Thyroid gland (tissue), 4 donors: ENCODE data around the gene STK32B. TPM values are rescaled to one million over a fixed set of nuclear protein-coding genes. Genes with fewer than 3 reads are reported as not detected.

Experiments used
- DNase-seq, 2 donors: peaks; one replicate each; pipeline ENCODE4 v3.0.0-alpha.2; 2019
- H3K27ac ChIP-seq, 3 donors: fragments of 200-600 bp; sonication (generic); 1 replicate in 2 of 3; 2 replicates in 1 of 3; pipeline ENCODE4 v1.5.1; 2016 to 2019; ENCODE audit warnings: mild to moderate bottlenecking in 1 of 3, moderate library complexity in 1 of 3
- H3K27me3 ChIP-seq: fragments of 200-600 bp; sonication (generic); one replicate; pipeline ENCODE4 v1.5.1; 2019
- H3K36me3 ChIP-seq, 2 donors: fragments of 200-600 bp; sonication (generic); one replicate each; pipeline ENCODE4 v1.5.1; 2016 to 2019
- H3K4me1 ChIP-seq, 2 donors: fragments of 200-600 bp; sonication (generic); one replicate each; pipeline ENCODE4 v1.5.1; 2017 to 2019
- H3K4me3 ChIP-seq, 3 donors: fragments of 200-600 bp; sonication (generic); replicated peaks in 1 of 3; 1 replicate in 2 of 3; 2 replicates in 1 of 3; pipeline ENCODE4 v1.5.1; 2016; ENCODE audit warnings: mild to moderate bottlenecking in 1 of 3
- H3K9me3 ChIP-seq: fragments of 200-600 bp; sonication (generic); one replicate; pipeline ENCODE4 v1.5.1; 2017
- POLR2A ChIP-seq, 2 donors: fragments of 450-650 bp; IDR thresholded peaks; one replicate each; pipeline ENCODE4 v1.6.1; 2017; ENCODE audit warnings: antibody characterized with exemption in 2 of 2, mild to moderate bottlenecking in 2 of 2, moderate library complexity in 1 of 2
- WGBS, 2 donors: methylation state at CpG; one replicate each; pipeline ENCODE4 v1.1.5; 2017; 5-methylcytosine and 5-hydroxymethylcytosine counted together
- intact Hi-C: fragments of 100-400 bp; cut with DNase I; formaldehyde crosslinking; loops from one replicate; pipeline ENCODE4 v1.15.1; 2023
- total RNA-seq, 4 donors: library from RNA; depleted of rRNA; stranded (reverse); fragments of >200 nt; gene quantifications; one replicate each; pipeline ENCODE4 v1.2.3, GENCODE V29; 2016
- TF ChIP-seq, protein P1 (sequence below), 6 experiments: fragments of 200-600 bp in 3 of 6; fragments of 450-650 bp in 3 of 6; sonication (generic) in 3 of 6; IDR thresholded peaks; one replicate each; pipeline ENCODE4 v1.5.1; 2016 to 2019; ENCODE audit warnings: antibody characterized with exemption in 6 of 6, mild to moderate bottlenecking in 2 of 6, inconsistent platforms in 1 of 6, moderate library complexity in 1 of 6

Gene STK32B
- total RNA-seq, 4 donors from 2014 or later, result 1.9 to 14.8 (median 4.4) TPM

DNA sequence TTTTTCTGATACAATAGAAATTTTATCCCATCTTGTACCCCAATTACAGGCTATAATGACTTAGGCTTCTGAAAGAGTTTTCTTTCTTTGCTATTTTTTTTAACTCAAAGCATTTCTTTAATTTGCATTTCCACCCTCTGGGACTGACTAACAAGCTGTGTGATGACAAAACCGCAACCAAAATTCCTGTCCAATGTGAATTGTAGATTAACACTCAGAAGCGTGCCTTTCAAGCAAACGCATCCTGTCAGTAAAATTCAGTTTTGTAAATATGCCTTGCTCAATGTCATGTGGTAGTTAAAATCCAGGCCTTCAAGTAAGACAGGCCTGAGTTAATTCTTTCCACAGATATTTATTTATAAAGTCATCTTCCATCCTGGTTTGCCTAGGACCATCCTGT, 50.3 kb downstream of the STK32B start:
- no peaks in the 10 kb centered on the region for H3K36me3 ChIP-seq
- TF ChIP-seq POLR2A (IDR thresholded peaks at IDR 0.05), result no peak
- TF ChIP-seq, protein P1, sequence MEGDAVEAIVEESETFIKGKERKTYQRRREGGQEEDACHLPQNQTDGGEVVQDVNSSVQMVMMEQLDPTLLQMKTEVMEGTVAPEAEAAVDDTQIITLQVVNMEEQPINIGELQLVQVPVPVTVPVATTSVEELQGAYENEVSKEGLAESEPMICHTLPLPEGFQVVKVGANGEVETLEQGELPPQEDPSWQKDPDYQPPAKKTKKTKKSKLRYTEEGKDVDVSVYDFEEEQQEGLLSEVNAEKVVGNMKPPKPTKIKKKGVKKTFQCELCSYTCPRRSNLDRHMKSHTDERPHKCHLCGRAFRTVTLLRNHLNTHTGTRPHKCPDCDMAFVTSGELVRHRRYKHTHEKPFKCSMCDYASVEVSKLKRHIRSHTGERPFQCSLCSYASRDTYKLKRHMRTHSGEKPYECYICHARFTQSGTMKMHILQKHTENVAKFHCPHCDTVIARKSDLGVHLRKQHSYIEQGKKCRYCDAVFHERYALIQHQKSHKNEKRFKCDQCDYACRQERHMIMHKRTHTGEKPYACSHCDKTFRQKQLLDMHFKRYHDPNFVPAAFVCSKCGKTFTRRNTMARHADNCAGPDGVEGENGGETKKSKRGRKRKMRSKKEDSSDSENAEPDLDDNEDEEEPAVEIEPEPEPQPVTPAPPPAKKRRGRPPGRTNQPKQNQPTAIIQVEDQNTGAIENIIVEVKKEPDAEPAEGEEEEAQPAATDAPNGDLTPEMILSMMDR (IDR thresholded peaks at IDR 0.05), result no peak
- H3K4me3 ChIP-seq, result no peak overlapping the region
- no peak for DNase-seq
- no peaks in the 10 kb centered on the region for H3K9me3 ChIP-seq
- no peaks in the 10 kb centered on the region for H3K27me3 ChIP-seq
- intact Hi-C loops, result no loop called here
- H3K4me1 ChIP-seq, result no peaks in the 10 kb centered on the region
- WGBS, 2 donors, result 84 to 93% methylated on average over 3 of the region's 3 CpGs
- H3K27ac ChIP-seq, result no peak overlapping the region

GRCh38 chr4:5110901-5111300, 59.6 kb downstream of the STK32B start:
- 62 to 72% methylated on average over 1 of the region's 1 CpG for WGBS, 2 donors
- TF ChIP-seq POLR2A (IDR thresholded peaks at IDR 0.05), result no peak
- TF ChIP-seq, protein P1 (IDR thresholded peaks at IDR 0.05), result no peak
- intact Hi-C loops, result no loop called here
- Histone ChIP-seq H3K9me3 (no peaks in the 10 kb centered on the region), H3K27me3 (no peaks in the 10 kb centered on the region), H3K4me3 (no peak overlapping the region), H3K36me3 (no peaks in the 10 kb centered on the region), H3K27ac (no peak overlapping the region), H3K4me1 (no peaks in the 10 kb centered on the region)
- DNase-seq, result no peak

DNA sequence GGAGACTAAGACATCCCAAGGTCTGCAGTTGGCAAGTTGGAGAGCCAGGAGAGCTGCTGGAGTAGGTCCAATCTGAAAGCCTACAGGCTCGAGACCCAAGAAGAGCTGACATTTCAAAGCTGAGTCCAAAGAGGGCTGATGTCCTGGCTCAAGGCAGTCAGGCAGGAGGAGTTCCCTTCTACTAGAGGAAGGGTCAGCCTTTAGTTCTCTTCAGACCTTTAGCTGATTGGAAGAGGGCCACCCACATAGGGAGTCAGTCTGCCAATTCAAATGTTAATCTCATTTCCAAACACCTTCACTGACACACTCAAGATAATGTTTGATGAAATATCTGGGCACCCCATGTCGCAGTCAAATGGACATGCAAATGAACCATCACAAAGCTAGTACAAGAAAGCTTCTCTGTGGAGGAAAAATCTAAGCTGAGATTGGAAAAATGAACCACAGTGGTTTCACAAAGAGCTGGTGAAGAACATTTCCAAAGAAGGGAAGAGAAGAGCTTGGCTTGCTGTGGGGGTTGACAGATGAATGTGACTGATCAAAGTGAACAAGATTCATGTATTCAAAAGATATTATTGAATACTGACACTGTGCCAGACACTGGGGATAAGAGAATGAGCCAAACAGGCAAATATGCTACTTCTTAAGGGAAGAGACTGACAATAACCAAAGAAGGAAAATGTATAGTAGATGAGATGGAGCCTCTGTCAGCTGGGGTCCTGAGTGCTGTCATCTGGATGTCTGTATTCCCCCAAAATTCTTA, 61.2 kb downstream of the STK32B start:
- Histone ChIP-seq H3K36me3 (no peaks in the 10 kb centered on the region), H3K27me3 (no peaks in the 10 kb centered on the region), H3K4me3 (no peak overlapping the region), H3K9me3 (no peaks in the 10 kb centered on the region), H3K27ac (no peak overlapping the region), H3K4me1 (no peaks in the 10 kb centered on the region)
- TF ChIP-seq POLR2A (IDR thresholded peaks at IDR 0.05), result no peak
- TF ChIP-seq, protein P1 (IDR thresholded peaks at IDR 0.05), result no peak
- no peak for DNase-seq
- intact Hi-C loops, result no loop called here
- WGBS, 2 donors, result 61 to 65% methylated on average over 2 of the region's 2 CpGs

GRCh38 chr4:5114950-5115349, 63.7 kb downstream of the STK32B start:
- no peak for DNase-seq
- Histone ChIP-seq H3K4me3 (no peak overlapping the region), H3K4me1 (no peaks in the 10 kb centered on the region), H3K9me3 (no peaks in the 10 kb centered on the region), H3K27ac (no peak overlapping the region), H3K36me3 (no peaks in the 10 kb centered on the region), H3K27me3 (no peaks in the 10 kb centered on the region)
- no peak for TF ChIP-seq POLR2A (IDR thresholded peaks at IDR 0.05)
- TF ChIP-seq, protein P1 (IDR thresholded peaks at IDR 0.05), result no peak
- WGBS, 2 donors, result 75% methylated on average over 1 of the region's 1 CpG
- intact Hi-C loops, result no loop called here

DNA sequence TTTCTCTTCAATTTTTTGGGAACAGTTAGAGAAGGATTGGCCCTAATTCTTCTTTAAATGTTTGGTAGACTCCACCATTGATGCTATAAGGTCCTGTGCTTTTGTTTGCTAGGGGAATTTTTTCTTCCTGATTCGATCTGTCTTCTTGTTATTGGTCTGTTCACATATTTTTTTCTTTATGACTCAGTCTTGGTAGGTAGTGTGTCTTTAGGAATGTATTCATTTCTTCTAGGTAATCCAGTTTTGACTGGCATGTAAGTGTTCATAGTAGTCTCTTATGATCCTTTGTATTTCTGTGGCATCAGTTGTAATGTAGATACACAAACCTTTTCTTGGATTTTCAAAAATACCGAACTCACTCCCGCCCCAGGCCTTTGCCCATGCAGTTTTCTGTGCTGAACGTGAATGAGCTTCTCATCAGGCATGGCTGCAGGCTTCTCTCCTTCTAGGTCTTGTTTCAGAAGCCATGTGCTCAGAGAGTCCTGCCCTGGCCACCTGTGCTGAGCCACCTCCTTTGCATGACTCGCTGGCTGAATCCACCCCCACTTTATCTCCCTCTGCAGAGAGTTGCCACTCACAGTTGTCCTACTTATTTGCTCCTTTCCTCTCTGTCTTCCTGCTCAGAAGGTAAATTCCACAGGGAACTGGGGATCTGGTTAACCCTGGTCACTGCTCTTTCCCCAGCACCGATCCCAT, 67.0 kb downstream of the STK32B start:
- Histone ChIP-seq H3K36me3 (no peaks in the 10 kb centered on the region), H3K27me3 (no peaks in the 10 kb centered on the region), H3K4me3 (no peak overlapping the region), H3K9me3 (no peaks in the 10 kb centered on the region), H3K4me1 (no peaks in the 10 kb centered on the region), H3K27ac (no peak overlapping the region)
- TF ChIP-seq, protein P1 (IDR thresholded peaks at IDR 0.05), result no peak
- no peak for TF ChIP-seq POLR2A (IDR thresholded peaks at IDR 0.05)
- WGBS, 2 donors, result 79 to 81% methylated on average over 6 of the region's 6 CpGs
- no peak for DNase-seq
- intact Hi-C loops, result no loop called here
